Thoracic aorta (tissue), 2 donors: ENCODE data around the gene GRB10. TPM values are rescaled to one million over a fixed set of nuclear protein-coding genes. Genes with fewer than 3 reads are reported as not detected.

Source experiments
- ATAC-seq: fragments of 150-250 bp; one replicate; pipeline ENCODE4 v1.8.0; 2017; ENCODE audit warnings: low read depth; ENCODE audit not compliant: insufficient number of reproducible peaks, low FRiP score
- DNase-seq: peaks from one replicate; pipeline ENCODE4 v3.0.0-alpha.2; 2020; ENCODE audit warnings: low spot score
- H3K27ac ChIP-seq, 2 donors: fragments of 200-600 bp; sonication (generic); 1 replicate in 1 of 2; 2 replicates in 1 of 2; pipeline ENCODE4 v1.5.1; 2016; ENCODE audit warnings: mild to moderate bottlenecking in 2 of 2, moderate library complexity in 2 of 2
- H3K27me3 ChIP-seq: fragments of 200-600 bp; sonication (generic); replicated peaks from 2 replicates; pipeline ENCODE4 v1.6.0; 2016; ENCODE audit warnings: mild to moderate bottlenecking; ENCODE audit not compliant: insufficient read depth
- H3K36me3 ChIP-seq: fragments of 200-600 bp; sonication (generic); one replicate; pipeline ENCODE4 v1.5.1; 2016
- H3K4me1 ChIP-seq, 2 donors: fragments of 200-600 bp; sonication (generic); 1 replicate in 1 of 2; 2 replicates in 1 of 2; pipeline versions ENCODE4 v1.5.1 to v1.6.0; 2016; ENCODE audit warnings: low read depth in 2 of 2, mild to moderate bottlenecking in 1 of 2; ENCODE audit not compliant: control insufficient read depth in 1 of 2
- H3K4me3 ChIP-seq: fragments of 200-600 bp; sonication (generic); 2 replicates; pipeline ENCODE4 v1.5.1; 2016; ENCODE audit warnings: mild to moderate bottlenecking
- H3K9me3 ChIP-seq: fragments of 200-600 bp; sonication (generic); 2 replicates; pipeline ENCODE4 v1.5.1; 2016
- total RNA-seq, 2 donors: library from RNA; depleted of rRNA; stranded (reverse); fragments of >200 nt; gene quantifications; one replicate each; pipeline versions ENCODE4 v1.1.0 to v1.2.3, GENCODE V29; 2016
- TF ChIP-seq, protein P1 (sequence below): fragments of 200-600 bp; sonication (generic); IDR thresholded peaks from one replicate; pipeline ENCODE4 v1.5.1; 2019; ENCODE audit warnings: antibody characterized with exemption

Gene GRB10
- total RNA-seq, 2 donors from 2014 or later, result 59.2 to 104 TPM

GRCh38 chr7:50677638-50677996, 105.1 kb downstream of the GRB10 start:
- Histone ChIP-seq H3K4me3 (no peak overlapping the region), H3K36me3 (no peaks in the 10 kb centered on the region), H3K4me1 (peaks cover 25 to 40% of the 10 kb centered on the region in 2 donors), H3K27me3 (no peaks in the 10 kb centered on the region), H3K9me3 (no peaks in the 10 kb centered on the region), H3K27ac (no peak overlapping the region)
- TF ChIP-seq, protein P1, sequence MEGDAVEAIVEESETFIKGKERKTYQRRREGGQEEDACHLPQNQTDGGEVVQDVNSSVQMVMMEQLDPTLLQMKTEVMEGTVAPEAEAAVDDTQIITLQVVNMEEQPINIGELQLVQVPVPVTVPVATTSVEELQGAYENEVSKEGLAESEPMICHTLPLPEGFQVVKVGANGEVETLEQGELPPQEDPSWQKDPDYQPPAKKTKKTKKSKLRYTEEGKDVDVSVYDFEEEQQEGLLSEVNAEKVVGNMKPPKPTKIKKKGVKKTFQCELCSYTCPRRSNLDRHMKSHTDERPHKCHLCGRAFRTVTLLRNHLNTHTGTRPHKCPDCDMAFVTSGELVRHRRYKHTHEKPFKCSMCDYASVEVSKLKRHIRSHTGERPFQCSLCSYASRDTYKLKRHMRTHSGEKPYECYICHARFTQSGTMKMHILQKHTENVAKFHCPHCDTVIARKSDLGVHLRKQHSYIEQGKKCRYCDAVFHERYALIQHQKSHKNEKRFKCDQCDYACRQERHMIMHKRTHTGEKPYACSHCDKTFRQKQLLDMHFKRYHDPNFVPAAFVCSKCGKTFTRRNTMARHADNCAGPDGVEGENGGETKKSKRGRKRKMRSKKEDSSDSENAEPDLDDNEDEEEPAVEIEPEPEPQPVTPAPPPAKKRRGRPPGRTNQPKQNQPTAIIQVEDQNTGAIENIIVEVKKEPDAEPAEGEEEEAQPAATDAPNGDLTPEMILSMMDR, result no peak
- no peak for ATAC-seq
- DNase-seq, result no peak

- DNase-seq, result no peak
- Histone ChIP-seq H3K36me3 (no peaks in the 10 kb centered on the region), H3K9me3 (no peaks in the 10 kb centered on the region), H3K4me1 (peaks cover 21 to 39% of the 10 kb centered on the region in 2 donors), H3K4me3 (no peak overlapping the region), H3K27me3 (no peaks in the 10 kb centered on the region), H3K27ac (no peak overlapping the region)
- TF ChIP-seq, protein P1, result no peak
- no peak for ATAC-seq
Measured at GRCh38 chr7:50676740-50677637, 105.7 kb downstream of the GRB10 start.

- Histone ChIP-seq H3K4me3 (no peak overlapping the region), H3K36me3 (no peaks in the 10 kb centered on the region), H3K27ac (no peak overlapping the region), H3K4me1 (peaks cover 15 to 34% of the 10 kb centered on the region in 2 donors), H3K27me3 (no peaks in the 10 kb centered on the region), H3K9me3 (no peaks in the 10 kb centered on the region)
- no peak for DNase-seq
- ATAC-seq, result no peak
- TF ChIP-seq, protein P1, result no peak
Measured at GRCh38 chr7:50676079-50676478, 106.6 kb downstream of the GRB10 start.

DNA sequence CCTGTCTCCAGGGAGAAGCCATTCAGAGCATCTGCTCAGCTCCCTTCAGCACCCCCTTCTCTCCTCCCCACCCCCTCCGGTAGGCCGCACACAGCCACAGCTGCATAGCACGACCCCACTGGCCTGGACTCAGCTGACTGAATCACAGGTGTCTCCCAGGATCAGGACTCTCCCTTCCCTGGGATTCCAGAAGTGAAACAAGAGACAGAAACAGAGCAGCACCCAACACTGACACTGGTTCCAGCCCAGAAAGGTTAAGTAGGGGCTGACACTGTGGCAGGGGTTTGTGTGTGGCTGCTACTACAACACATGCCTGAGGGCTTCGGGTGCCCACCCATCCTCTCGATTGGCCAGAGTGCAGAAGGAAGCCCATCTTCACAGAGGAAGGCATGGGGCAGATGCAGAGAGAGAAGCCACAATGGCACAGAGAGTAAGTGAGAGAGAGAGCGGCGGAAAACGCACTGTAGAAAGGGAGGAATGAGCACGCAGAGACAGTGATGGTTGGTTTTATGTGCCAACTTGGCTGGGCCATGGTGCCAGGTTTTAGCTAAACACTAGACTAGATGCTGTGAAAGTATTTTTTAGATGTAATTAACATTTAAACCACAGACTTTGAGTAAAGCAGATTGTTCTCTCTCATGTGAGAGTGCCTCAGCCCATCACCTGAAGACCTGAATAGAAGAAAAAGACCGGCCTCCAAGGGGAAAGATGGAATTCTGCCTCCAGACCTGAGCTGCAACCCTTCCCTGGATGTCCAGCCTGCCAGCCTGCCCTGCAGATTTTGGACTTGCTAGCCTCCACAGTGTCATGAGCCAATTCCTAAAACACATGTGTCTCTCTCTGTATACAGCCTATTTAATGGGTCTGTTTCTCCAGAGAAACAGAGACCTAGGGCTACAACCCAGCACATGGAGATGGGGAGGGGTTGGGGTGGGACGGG, 107.5 kb downstream of the GRB10 start:
- H3K4me1 ChIP-seq, result peaks cover 15 to 34% of the 10 kb centered on the region in 2 donors
- H3K4me3 ChIP-seq, result no peak overlapping the region
- no peak for DNase-seq
- ATAC-seq, result no peak
- TF ChIP-seq, protein P1, result no peak
- H3K9me3 ChIP-seq, result no peaks in the 10 kb centered on the region
- H3K27ac ChIP-seq, result no peak overlapping the region
- H3K36me3 ChIP-seq, result no peaks in the 10 kb centered on the region
- no peaks in the 10 kb centered on the region for H3K27me3 ChIP-seq

GRCh38 chr7:50674299-50674698, 108.4 kb downstream of the GRB10 start:
- ATAC-seq (no peak), DNase-seq (no peak)
- Histone ChIP-seq H3K36me3 (no peaks in the 10 kb centered on the region), H3K27me3 (no peaks in the 10 kb centered on the region), H3K4me3 (no peak overlapping the region), H3K4me1 (peaks cover 15 to 34% of the 10 kb centered on the region in 2 donors), H3K27ac (no peak overlapping the region), H3K9me3 (no peaks in the 10 kb centered on the region)
- TF ChIP-seq, protein P1, result no peak
